CD4-positive, alpha-beta T cell treated with Interleukin-12 subunit alpha and Interleukin-12 subunit beta, for 1 hour (primary cell): ENCODE results near the gene TTK.
"Not testable (repeated sequence)": the region's sequence is repeated elsewhere in the genome, so short reads cannot be mapped to it uniquely, and the experiment has no call there.

Experiments
- DNase-seq: peaks from one replicate; pipeline ENCODE4 v3.0.0-alpha.2; 2020

The TTK gene

DNA sequence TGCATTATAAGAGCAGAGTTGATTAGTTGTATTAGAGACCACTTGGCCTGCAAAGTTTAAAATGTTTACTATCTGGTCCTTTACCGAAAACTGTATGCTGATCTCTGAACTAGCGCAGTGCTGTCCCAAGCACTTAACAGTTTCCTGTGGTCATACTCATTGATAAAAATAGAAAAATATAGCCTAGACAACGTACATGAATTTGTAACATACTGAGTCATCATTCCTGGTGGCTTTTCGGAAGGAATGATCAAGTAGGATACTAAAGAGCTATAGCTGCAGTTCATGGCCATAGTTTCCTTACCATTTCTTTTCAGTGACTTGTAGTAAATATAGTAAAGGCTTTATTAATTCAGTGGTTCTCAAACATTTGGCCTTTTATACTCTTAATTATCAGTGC, 18.4 kb downstream of the TTK start:
- no peak for DNase-seq

DNA sequence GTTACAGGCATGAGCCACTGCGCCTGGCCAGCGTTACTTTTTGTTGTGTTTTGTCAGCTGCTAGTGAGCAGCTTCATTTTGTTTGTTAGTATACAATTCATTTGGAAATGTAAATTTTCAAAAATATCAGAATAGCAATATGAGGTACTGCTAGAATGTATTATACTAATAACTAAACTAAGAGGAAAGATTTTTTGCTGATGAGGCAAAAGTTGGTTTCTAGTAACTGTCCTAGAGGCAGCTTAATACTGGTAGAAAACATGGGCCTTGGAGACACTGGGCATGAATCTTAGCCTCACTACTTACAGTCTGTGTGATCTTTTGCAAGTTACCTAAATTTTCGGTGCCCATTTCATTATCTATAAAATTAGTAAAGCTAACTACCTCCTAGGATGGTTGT, 24.1 kb downstream of the TTK start:
- DNase-seq: no peak

DNA sequence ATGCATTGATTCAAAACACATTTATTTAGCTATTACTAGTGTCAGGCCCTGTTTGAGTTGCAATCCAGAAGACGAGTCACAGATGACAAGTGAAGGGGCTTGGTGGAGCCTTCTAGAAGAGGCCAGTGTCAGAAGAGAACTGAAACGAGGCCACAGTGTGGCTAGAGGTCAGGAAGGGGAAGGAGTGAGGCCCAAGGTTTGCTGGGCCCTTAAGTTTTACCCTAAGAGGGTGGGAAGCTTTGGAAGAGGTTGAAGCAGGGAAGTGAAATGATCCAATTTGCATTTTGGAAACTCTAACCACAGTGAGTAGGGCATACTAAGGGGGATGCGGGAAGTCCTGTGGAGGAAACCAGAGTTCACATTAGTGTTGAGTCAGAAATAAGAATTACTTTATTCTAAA, 25.0 kb downstream of the TTK start:
- DNase-seq: no peak

DNA sequence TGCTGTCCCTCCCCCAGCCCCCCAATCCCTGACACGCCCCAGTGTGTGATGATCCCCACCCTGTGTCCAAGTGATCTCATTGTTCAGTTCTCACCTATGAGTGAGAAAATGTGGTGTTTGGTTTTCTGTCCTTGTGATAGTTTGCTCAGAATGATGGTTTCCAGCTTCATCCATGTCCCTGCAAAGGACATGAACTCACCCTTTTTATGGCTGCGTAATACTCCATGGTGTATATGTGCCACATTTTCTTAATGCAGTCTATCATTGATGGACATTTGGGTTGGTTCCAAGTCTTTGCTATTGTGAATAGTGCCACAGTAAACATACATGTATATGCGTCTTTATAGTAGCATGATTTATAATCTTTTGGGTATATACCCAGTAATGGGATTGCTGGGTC, 43.8 kb downstream of the TTK start:
- not testable (repeated sequence) for DNase-seq

DNA sequence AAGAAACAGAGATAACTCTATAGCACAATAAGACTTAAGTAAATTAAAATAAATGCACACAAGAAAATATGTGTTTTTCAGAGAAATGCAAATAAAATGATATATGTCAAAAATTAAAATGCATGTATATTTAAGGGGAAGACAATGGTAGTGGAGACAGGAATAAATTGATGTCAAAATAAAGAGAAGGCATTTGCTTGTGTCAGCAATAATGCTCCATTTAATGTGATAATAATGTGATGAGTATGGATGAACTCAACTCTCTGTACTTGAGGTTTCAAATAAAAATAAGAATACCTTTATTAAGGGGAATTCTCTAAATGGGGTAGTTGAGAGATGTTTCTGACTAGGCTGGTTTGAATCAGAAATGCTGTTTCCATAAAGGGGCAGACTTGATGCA, 56.3 kb downstream of the TTK start:
- no peak for DNase-seq

DNA sequence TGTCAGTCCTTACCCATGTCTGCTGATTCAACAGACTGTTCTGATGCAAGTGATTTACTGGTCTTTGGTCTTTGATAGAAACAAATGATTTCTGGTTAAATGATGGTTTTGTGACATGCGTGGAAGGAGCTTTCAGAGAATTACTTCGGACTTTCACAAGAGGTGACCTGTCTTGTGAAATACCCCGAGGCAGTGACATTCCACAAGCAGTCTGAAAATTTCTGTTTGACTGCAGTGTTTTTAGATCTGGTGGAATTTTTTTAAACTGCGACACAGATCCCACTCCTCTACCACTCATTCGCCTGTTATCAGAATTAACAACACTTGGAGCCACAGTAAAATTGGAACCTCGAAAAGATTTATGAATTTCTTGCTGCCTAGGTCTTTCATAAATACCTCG, 63.7 kb downstream of the TTK start:
- DNase-seq: not testable (repeated sequence)

DNA sequence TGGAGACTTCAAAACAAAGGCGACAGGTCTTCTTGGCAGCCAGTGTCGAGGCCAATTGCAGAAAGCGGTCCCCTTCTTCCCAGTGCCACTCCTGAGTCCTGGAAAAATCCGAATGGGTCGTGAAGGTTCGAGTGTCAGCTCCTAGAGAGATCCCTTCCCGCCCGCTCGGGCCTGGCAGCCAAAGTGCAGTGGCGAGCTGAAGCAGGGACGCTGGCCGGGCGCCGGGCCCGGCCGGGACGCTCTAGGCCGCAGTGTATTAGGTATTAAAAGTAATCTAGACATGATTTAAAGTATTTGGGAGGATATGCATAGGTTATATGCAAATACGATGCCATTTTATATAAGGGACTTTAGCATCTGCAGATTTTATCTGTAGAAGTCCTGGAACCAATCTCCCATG, 66.0 kb downstream of the TTK start:
- not testable (repeated sequence) for DNase-seq

DNA sequence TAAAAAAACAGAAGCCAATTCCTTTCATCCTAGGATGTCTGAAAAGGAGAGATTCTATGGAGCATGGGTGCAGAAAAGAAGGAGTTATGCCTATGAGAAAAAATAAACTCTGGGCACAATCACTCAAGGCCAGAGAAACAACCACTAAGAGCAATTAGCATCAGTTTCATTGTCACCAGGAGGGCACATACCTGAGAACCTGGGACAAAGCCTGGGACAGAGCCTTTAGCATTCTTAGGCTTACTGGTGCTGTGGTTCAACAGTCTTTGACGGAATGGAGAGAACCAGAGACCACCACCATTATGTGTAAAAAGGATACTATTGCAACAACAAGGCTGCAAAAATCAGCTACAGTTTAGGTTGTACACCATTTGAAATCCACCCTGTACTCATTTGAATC, 72.6 kb downstream of the TTK start:
- no peak for DNase-seq

DNA sequence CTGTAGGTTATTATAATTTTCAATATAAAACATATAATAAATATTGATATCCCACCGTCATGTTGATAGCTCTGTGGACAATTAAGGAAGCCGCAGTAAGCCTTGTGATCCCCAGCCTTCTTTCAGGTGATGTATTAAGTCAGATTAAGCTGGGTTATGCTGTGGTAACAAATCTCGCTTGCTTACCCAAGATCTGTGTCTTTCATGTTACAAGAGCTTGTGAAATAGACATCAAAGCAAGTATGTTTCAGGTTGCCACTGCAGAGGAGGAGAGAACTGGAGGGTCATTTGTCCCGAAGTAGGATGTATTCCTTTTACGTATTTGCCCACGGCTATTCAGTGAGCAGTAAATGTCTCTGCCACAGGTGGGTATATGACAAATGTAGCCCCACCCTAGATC, 84.2 kb downstream of the TTK start:
- no peak for DNase-seq

DNA sequence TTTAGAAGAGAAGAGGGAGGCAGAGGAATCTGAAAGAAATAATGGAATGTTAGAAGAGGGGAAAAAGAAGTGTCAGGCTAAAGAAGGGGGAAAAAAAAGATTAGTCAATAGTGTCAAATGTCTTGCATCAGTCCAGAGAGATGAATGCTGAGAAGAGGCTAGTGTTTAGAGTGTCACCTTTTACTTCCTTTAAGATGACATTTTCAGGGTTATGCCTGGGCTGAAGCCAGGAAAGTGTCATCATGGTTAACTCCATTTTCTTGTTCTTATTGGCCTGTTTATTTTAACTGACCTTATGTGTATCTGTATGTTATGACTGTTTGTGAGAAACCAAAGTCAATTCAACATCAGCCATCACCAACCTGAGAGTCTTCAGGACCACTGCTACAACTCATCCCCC, 87.1 kb downstream of the TTK start:
- no peak for DNase-seq
